GM19324 (cell line): ENCODE results near the gene RHO.

Source experiments
- ATAC-seq: cut with Tn5 transposase; IDR thresholded peaks from one replicate; pipeline ENCODE4 v1.9.1; 2021; ENCODE audit warnings: mild to moderate bottlenecking, moderate library complexity; ENCODE audit not compliant: unreplicated experiment, low FRiP score

Gene RHO

GRCh38 chr3:129518581-129518980 is 9.9 kb upstream of the RHO start:
- ATAC-seq, result no peak

GRCh38 chr3:129519449-129519848 is 9.0 kb upstream of the RHO start:
- no peak for ATAC-seq

- ATAC-seq, result no peak
Observed at GRCh38 chr3:129519896-129520715, 8.3 kb upstream of the RHO start.

GRCh38 chr3:129520960-129521359 is 7.5 kb upstream of the RHO start:
- ATAC-seq, result no peak

GRCh38 chr3:129521611-129522010 is 6.8 kb upstream of the RHO start:
- ATAC-seq, result no peak

- ATAC-seq, result no peak
Observed at GRCh38 chr3:129522953-129523352, 5.5 kb upstream of the RHO start.

- no peak for ATAC-seq
Observed at GRCh38 chr3:129524081-129524480, 4.4 kb upstream of the RHO start.

GRCh38 chr3:129525341-129525968 is 3.0 kb upstream of the RHO start:
- no peak for ATAC-seq

- peak; percentile 69 for ATAC-seq
Observed at GRCh38 chr3:129526121-129526900, 2.1 kb upstream of the RHO start.

GRCh38 chr3:129527262-129527661 is 1.2 kb upstream of the RHO start:
- no peak for ATAC-seq

- ATAC-seq, result no peak
Observed at GRCh38 chr3:129529436-129530210, 1.2 kb downstream of the RHO start.

GRCh38 chr3:129530251-129530791 is 1.9 kb downstream of the RHO start:
- ATAC-seq, result no peak

GRCh38 chr3:129530821-129531220 is 2.4 kb downstream of the RHO start:
- no peak for ATAC-seq

- no peak for ATAC-seq
Observed at GRCh38 chr3:129531699-129532098, 3.3 kb downstream of the RHO start.

GRCh38 chr3:129532261-129532660 is 3.8 kb downstream of the RHO start:
- ATAC-seq, result no peak

GRCh38 chr3:129533406-129533805 is 5.0 kb downstream of the RHO start:
- ATAC-seq, result no peak

GRCh38 chr3:129534428-129535027 is 6.1 kb downstream of the RHO start:
- ATAC-seq, result no peak

- no peak for ATAC-seq
Observed at GRCh38 chr3:129535075-129535474, 6.6 kb downstream of the RHO start.

- no peak for ATAC-seq
Observed at GRCh38 chr3:129536374-129536667, 7.9 kb downstream of the RHO start.

GRCh38 chr3:129536804-129537203 is 8.4 kb downstream of the RHO start:
- no peak for ATAC-seq
